GM12864 (cell line): ENCODE results near the gene PRKCZ.
"Not testable (repeated sequence)": the region's sequence is repeated elsewhere in the genome, so short reads cannot be mapped to it uniquely, and the experiment has no call there.

Experiments
- DNase-seq: peaks from one replicate; pipeline ENCODE4 v3.0.0-alpha.2; 2011; ENCODE audit warnings: low read depth
- H3K4me3 ChIP-seq: 2 replicates; pipeline ENCODE4 v1.5.1; 2011; ENCODE audit warnings: mild to moderate bottlenecking, low read depth, low read length, control low read depth
- TF ChIP-seq, protein P1 (sequence below): IDR thresholded peaks from 2 replicates; pipeline ENCODE4 v1.5.1; 2011; ENCODE audit warnings: low read depth, mild to moderate bottlenecking, moderate library complexity, low read length, control low read depth, inconsistent platforms; ENCODE audit errors: missing control alignments

Gene PRKCZ

DNA sequence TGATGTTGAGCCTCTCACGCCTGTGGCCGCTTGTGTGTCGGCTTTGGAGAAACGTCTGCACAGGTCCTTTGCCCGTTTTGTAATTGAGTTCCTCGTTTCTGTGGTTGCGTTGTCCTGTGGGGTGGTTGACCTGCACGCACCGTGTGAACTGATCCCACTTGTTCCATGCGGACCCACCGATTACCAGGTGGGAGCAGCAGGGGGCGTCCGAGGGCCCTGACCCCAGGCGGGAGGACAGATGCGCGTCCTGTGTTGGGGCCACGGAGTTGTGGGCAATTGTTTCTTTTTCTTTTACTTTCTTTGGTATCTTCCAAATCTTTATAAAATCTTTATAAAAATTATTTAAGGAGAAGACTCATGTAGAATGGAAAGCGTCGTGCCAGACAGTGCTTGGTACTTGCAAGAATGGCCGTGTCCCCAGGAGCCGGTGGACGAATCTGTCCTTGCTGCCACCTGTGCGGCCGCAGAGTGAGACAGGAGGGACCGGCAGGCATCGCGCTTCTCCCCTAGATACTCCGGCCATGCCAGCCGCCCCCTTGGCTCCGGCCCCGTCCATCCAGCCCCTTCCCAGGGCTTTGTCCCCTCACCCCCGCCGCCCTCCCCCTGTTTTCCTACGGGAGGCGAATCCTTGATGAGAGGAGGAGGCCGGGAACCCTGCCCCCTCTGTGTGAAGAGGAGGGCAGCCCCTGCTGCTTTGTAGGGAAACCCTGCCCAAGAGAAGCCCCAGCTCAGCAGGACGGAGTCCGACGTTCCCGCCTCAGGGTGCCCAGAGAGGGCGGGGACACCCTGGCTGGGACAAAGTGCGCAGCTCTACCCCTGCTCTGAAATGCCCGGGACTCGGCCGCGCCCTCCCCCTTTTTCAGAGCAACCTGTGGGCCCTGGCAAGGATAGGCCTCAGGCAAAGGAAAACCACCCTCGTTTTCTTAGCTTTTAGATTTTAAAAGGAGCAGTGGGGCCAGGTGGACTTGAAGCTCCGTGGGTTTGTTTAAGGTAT is 41.7 kb downstream of the PRKCZ start:
- no peak for DNase-seq

DNA sequence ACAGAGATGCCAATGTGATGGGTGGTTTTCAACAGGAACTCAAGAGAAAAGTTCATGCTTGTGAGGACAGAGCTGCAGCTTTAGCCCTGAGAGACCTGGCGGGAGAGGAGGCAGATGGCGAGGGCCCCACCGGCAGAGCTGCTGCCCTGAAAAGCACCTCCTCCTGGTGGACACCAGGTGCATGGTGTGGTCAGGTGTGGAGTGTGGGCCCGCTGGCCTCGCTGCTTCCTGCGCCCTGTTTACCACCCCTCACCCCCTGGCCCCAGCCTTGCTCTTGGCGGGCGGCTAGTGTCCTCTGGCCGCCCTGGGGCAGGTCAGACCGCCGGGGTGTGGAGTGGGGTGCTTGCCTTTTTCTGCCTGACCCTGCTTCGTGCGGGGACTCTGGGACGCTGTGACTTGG is 42.8 kb downstream of the PRKCZ start:
- DNase-seq: no peak
- TF ChIP-seq, protein P1, sequence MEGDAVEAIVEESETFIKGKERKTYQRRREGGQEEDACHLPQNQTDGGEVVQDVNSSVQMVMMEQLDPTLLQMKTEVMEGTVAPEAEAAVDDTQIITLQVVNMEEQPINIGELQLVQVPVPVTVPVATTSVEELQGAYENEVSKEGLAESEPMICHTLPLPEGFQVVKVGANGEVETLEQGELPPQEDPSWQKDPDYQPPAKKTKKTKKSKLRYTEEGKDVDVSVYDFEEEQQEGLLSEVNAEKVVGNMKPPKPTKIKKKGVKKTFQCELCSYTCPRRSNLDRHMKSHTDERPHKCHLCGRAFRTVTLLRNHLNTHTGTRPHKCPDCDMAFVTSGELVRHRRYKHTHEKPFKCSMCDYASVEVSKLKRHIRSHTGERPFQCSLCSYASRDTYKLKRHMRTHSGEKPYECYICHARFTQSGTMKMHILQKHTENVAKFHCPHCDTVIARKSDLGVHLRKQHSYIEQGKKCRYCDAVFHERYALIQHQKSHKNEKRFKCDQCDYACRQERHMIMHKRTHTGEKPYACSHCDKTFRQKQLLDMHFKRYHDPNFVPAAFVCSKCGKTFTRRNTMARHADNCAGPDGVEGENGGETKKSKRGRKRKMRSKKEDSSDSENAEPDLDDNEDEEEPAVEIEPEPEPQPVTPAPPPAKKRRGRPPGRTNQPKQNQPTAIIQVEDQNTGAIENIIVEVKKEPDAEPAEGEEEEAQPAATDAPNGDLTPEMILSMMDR: no peak
- no peak overlapping the region for H3K4me3 ChIP-seq

More for the DNA sequence above, 41.7 kb downstream of the PRKCZ start:
- no peak overlapping the region for H3K4me3 ChIP-seq
- TF ChIP-seq, protein P1: peak; percentile 72

DNA sequence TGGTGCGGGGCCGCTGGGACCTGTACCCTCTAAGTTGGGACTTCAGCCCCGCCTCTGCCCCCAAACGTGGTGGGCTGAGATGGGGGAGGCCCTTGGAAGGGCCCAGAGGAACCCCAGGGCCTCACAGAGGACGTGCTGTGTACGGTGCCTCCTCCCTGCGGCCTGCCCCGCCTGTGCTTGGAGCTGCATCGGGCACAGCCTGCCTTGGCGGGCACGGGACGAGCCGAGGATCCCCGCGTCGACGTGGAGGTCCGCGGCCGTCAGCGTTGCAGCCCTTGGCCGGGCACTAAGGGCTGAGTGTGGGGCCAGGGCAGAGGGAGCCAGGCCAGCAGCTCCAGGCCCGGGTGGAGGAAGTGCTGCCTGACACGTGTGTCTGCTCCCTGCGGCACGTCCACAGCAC is 43.4 kb downstream of the PRKCZ start:
- TF ChIP-seq, protein P1: no peak
- no peak for DNase-seq
- no peak overlapping the region for H3K4me3 ChIP-seq

DNA sequence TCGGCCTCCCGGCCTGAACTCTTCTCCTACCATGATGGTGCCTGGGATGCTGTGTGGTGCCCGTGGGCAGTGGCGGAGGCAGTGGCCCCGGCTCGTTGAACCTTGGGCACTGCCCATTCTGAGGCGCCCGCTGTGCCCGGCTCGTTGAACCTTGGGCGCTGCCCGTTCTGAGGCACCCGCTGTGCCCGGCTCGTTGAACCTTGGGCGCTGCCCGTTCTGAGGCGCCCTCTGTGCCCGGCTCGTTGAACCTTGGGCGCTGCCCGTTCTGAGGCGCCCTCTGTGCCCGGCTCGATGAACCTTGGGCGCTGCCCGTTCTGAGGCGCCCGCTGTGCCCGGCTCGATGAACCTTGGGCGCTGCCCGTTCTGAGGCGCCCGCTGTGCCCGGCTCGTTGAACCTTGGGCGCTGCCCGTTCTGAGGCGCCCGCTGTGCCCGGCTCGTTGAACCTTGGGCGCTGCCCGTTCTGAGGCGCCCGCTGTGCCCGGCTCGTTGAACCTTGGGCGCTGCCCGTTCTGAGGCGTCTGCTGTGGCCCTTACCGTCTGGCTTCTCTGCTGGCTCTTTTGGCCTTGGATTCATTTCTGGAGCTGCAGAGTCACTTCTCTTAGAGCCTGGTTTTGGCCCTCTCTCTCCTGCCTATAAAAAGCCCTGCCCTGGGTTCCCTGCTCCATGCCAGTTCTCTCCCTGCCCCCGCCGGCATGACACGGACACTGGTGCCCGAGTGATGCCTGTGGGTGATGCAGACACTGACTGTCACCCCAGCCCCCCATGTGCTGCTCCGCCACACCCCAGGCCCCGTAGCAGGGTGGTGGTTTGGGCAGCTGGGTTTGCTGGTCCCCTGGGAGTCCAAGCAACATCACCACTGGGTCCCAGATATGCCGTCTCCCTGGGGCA is 44.3 kb downstream of the PRKCZ start:
- not testable (repeated sequence) for H3K4me3 ChIP-seq, DNase-seq

DNA sequence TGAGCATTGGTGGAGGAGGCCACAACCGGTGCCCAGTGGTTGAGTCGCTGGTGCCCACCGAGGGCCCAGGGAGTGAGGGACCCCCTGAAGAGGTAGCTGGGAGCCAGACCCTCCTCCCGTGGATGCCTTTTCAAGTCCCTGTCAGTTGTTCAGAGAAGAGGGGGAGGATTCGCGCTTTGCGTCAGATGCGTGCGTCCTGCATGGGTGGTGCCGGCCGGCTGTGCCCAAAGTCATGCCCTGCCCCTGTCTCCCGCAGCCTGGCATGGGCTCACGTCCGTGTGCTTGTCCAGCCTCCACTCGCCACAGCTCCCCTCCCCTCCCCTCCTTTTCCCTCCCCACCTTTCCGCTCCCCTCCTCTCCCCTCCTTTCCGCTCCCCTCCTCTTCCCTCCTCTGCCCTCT is 45.2 kb downstream of the PRKCZ start:
- no peak for DNase-seq
- TF ChIP-seq, protein P1: no peak
- H3K4me3 ChIP-seq: no peak overlapping the region

DNA sequence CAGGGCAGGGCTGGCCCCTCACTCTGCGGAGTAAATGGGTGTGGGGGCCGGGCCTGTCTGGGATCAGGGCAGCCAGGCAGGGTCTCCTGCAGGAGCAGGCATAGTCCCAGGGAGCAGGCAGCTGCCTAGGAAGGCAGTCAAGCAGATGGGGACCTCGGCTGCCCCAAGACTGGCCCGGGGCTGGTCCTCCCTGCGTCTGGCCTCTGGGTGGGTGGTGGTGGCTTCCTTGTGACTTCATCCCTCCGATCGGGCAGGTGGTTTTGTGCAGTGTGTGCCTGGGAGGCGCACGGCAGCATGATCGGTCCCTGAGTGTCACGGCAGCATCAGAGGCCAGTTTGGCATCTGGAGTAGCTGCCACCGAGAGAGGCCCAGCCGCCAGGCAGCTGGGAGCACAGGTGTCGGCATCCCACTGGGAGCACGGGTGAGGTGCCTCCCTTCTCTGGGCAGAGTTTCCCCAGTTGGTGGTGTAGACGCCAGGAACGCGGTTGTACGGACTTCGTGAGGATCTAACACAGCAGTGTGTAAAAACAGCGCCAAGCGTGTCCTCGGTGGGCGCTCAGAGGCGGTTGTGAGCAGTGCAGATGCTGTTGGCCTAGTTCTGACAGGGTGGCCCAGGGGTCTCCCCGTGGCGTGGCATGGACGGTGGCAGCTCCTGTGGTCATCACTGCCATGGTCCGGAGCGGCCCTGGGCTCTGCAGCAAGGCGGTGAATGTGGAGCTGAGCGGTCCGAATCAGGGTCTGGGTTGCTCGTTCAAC is 45.9 kb downstream of the PRKCZ start:
- TF ChIP-seq, protein P1: no peak
- no peak overlapping the region for H3K4me3 ChIP-seq
- DNase-seq: no peak
